Measurements from ENCODE around the gene USP43.

- TF ChIP-seq CTCF (IDR thresholded peaks at IDR 0.05; ENCODE audit: low read depth, low read length) (no peak), EZH2phosphoT487 (IDR thresholded peaks at IDR 0.05; ENCODE audit: low read depth) (no peak)
Measured at GRCh38 chr17:9676820-9677310, 31.5 kb downstream of the USP43 start.

Measured in OCI-LY3 (cell line).